ENCODE results near the gene CORO1C.
"Not testable (repeated sequence)": the region's sequence is repeated elsewhere in the genome, so short reads cannot be mapped to it uniquely, and the experiment has no call there.

CORO1C gene

DNA sequence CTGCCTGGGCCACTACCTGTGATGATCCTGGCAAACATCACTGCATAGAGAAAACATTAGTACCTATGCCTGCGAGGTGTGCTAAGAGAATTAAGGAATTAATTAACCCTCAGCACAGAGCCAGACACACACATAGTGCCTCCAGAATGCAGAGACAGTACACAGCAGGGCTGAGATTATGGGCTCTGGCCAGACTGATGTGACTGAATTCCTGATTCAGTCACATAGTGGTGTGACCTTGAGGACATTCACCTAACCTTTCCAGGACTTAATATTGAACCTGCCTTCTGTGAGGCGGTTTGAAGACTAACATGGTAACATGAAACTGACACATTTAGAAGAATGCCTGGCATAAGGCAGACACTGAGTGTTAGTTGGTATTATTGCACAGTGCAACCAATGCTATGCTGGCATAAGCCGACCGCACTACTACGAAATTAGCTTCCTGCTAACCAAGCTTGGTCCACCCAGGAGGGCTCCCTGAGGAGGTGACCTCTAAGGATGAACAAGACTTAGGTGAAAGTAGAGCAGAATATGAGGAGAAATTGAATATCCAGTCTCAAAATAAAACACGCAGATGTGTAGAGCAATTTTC lies 65.6 kb downstream of the CORO1C start:
- peak overlapping the region; percentile 73 to 85 for H3K27ac ChIP-seq
- no peak for DNase-seq (ENCODE audit: low spot score)
- H3K4me3 ChIP-seq, result no peak overlapping the region
- TF ChIP-seq, protein P1, sequence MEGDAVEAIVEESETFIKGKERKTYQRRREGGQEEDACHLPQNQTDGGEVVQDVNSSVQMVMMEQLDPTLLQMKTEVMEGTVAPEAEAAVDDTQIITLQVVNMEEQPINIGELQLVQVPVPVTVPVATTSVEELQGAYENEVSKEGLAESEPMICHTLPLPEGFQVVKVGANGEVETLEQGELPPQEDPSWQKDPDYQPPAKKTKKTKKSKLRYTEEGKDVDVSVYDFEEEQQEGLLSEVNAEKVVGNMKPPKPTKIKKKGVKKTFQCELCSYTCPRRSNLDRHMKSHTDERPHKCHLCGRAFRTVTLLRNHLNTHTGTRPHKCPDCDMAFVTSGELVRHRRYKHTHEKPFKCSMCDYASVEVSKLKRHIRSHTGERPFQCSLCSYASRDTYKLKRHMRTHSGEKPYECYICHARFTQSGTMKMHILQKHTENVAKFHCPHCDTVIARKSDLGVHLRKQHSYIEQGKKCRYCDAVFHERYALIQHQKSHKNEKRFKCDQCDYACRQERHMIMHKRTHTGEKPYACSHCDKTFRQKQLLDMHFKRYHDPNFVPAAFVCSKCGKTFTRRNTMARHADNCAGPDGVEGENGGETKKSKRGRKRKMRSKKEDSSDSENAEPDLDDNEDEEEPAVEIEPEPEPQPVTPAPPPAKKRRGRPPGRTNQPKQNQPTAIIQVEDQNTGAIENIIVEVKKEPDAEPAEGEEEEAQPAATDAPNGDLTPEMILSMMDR (IDR thresholded peaks at IDR 0.05), result no peak

DNA sequence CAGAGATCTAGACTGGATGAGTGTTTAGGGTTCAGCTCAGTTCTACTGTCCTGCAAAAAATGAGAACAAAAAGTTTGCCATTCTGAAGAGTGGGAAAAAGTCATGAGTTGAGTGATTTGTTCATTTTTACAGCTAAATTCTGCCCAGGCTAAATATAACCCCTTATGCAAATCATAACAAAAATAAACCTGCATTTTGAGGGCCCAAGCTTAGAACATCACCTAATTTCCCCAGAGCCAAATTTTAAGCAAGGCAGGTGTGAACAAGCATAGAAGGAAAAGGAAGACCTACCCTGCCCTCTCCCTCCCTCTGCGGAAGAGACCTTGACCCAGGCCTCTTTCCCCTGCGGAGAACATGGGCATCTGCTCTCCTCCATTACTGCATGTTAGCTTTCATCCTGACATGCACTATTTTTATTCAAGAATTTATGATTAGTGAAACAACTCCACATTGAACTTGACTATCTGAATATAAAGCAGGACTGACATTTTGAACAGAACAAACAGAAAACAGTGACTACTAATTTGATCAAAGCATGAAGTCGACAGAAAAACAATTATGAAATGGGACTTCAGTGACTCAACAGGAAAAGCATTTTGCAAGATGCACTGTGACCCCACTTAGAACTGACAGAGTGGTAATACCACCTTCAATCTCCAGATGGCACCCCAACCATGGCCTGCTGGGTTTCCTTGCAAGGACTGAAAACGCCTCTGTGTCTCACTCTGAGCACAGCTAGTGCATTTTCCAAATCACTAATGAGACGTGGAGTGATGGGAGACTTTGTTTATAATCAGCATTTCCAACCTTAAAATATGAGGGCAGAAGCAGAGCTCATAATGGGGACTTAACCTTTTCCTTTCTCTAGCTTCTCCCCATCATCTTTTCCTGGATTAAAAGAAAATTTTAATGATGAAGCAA lies 66.7 kb downstream of the CORO1C start:
- peak; percentile 94 for DNase-seq (ENCODE audit: low spot score)
- peak overlapping the region; percentile 73 to 85 for H3K27ac ChIP-seq
- peak overlapping the region; percentile 13 for H3K4me3 ChIP-seq
- TF ChIP-seq, protein P1 (IDR thresholded peaks at IDR 0.05), result peak; percentile 89

DNA sequence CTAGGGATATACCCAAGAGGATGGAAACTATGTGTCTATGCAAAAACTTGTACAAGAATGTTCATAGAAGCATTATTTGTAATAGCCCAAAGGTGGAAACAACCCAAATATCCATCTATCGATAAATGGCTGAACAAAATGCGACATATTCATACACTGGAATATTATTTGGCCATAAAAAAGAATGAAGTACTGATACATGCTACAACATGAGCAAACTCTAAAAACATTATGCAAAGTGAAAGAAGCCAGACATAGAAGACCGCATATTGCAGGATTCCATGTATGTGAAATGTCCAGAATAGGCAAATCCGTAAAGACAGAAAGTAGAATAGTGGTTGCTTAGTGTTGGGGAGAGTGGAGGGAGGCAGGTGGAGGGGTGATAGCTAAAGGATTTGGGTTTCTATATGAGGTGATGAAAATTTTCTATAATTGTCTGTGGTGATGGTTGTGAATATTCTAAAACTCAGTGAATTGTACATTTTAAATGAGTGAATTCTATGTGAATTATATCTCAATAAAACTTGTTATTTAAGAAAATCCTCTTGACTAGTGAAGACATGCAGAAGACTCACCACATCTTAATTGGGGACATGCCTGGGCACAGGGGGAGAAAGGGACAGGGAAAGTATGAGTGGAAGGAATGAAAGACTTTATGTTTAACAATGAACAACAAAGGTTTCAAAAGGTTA lies 67.8 kb downstream of the CORO1C start:
- peak overlapping the region; percentile 73 to 85 for H3K27ac ChIP-seq
- no peak overlapping the region for H3K4me3 ChIP-seq
- no peak for DNase-seq (ENCODE audit: low spot score)
- TF ChIP-seq, protein P1 (IDR thresholded peaks at IDR 0.05), result no peak

DNA sequence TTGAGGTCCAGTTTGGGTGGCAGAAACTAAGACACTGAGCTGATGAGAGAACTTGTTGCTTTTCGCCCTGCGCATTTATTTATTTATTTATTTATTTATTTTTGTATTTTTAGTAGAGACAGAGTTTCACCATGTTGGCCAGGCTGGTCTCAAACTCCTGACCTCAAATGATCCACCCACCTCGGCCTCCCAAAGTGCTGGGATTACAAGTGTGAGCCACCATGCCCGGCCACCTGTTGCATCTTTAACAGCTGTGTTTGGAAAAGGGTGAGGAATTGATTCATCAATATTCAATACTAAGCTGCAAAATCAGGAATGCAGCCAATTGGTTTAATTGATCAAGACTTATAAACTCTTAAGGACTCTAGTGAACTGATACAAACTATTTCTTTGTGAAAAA lies 73.2 kb downstream of the CORO1C start:
- not testable (repeated sequence) for DNase-seq (ENCODE audit: low spot score); H3K4me3 ChIP-seq
- peak overlapping the region in 1 of 2 donors; percentile 35 for H3K27ac ChIP-seq

DNA sequence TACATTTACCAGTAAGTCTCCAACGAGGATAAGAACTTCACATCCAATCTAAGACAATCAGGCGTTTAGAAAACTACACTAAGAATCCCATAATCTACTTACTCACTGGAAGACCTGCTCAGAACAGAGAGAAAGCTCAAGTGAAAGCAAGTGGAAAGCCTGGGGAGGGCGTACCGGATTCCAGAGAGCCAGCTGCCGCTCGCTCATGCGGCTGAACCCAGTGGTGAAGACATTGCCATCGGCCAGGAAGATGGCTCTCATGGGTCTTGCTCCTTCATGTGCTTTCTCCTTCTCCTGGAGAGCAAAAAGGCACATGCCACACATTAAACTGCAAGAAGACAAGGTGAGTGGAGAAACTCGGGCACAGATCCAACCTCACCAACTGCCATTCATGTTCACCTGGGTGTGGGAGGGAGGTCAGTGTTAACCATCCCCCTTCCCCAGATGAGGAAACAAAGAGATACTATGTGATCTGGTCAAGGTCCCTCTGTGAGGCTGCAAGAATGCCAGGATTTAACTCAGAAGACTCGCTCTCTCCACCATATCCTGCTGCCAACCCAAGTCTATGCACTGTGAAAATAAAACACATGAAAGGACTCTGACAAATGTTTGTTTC lies 74.1 kb downstream of the CORO1C start:
- no peak for DNase-seq (ENCODE audit: low spot score)
- Histone ChIP-seq H3K4me3 (no peak overlapping the region), H3K27ac (peak overlapping the region in 1 of 2 donors; percentile 35)
- TF ChIP-seq, protein P1 (IDR thresholded peaks at IDR 0.05), result no peak

DNA sequence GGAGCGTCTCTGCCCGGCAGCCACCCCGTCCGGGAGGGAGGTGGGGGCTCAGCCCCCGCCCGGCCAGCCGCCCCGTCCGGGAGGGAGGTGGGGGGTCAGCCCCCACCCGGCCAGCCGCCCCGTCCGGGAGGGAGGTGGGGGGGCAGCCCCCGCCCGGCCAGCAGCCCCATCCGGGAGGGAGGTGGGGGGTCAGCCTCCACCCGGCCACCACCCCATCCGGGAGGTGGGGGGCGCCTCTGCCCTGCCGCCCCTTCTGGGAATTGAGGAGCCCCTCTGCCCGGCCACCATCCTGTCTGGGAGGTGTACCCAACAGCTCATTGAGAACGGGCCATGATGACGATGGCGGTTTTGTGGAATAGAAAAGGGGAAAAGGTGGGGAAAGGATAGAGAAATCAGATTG lies 75.1 kb downstream of the CORO1C start:
- DNase-seq (ENCODE audit: low spot score); H3K4me3 ChIP-seq: not testable (repeated sequence)
- H3K27ac ChIP-seq, result peak overlapping the region in 1 of 2 donors; percentile 20

DNA sequence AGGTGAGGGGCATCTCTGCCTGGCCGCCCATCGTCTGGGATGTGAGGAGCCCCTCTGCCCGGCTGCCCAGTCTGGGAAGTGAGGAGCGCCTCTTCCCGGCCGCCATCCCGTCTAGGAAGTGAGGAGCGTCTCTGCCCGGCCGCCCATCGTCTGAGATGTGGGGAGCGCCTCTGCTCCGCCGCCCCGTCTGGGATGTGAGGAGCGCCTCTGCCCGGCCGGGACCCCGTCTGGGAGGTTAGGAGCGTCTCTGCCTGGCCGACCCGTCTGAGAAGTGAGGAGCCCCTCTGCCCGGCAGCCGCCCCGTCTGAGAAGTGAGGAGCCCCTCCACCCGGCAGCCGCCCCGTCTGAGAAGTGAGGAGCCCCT lies 75.5 kb downstream of the CORO1C start:
- H3K4me3 ChIP-seq; DNase-seq (ENCODE audit: low spot score): not testable (repeated sequence)
- H3K27ac ChIP-seq, result peak overlapping the region in 1 of 2 donors; percentile 31

DNA sequence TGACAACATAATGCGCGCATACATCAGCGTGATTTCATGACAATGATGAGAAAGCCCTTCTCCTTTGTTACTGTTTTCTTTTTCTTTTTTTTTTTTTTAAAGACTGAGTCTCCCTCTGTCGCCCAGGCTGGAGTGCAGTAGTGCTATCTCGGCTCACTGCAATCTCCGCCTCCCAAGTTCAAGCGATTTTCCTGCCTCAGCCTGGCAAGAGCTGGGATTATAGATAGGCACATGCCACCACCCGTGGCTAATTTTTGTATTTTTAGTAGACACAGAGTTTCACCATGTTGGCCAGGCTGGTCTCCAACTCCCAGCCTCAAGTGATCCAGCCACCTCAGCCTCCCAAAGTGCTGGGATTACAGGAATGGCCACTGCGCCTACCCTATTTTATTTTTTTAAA lies 76.7 kb downstream of the CORO1C start:
- peak overlapping the region; percentile 20 to 31 for H3K27ac ChIP-seq
- DNase-seq (ENCODE audit: low spot score); H3K4me3 ChIP-seq: not testable (repeated sequence)

Measured in coronary artery (tissue), 2 donors.